ENCODE measurements around the gene CRYAB.

Gene CRYAB

GRCh38 chr11:111917788-111918187 is 6.2 kb upstream of the CRYAB start:
- no peak for DNase-seq
- in situ Hi-C loops (cut with HindIII; ENCODE audit: low pct_ligation_motif_present, low sequenced_read_pairs) = no loop called here
- no peaks in the 10 kb centered on the region for H3K36me3 ChIP-seq (replicated peaks)
- no peak overlapping the region for H3K27ac ChIP-seq
- H3K4me3 ChIP-seq (ENCODE audit: low read depth, low read length) = no peak overlapping the region
- no peaks in the 10 kb centered on the region for H3K27me3 ChIP-seq (replicated peaks)
- TF ChIP-seq CTCF (IDR thresholded peaks at IDR 0.05; ENCODE audit: low read depth, low read length, missing control alignments) = no peak

- no peaks in the 10 kb centered on the region for H3K36me3 ChIP-seq (replicated peaks)
- TF ChIP-seq CTCF (IDR thresholded peaks at IDR 0.05; ENCODE audit: low read depth, low read length, missing control alignments) = no peak
Observed at GRCh38 chr11:111917312-111917711, 5.7 kb upstream of the CRYAB start.

GRCh38 chr11:111916768-111917167 is 5.2 kb upstream of the CRYAB start:
- DNase-seq = no peak
- Histone ChIP-seq H3K27ac (no peak overlapping the region), H3K27me3 (replicated peaks) (no peaks in the 10 kb centered on the region), H3K36me3 (replicated peaks) (no peaks in the 10 kb centered on the region), H3K4me3 (ENCODE audit: low read depth, low read length) (no peak overlapping the region)
- TF ChIP-seq CTCF (IDR thresholded peaks at IDR 0.05; ENCODE audit: low read depth, low read length, missing control alignments) = no peak
- in situ Hi-C loops (cut with HindIII; ENCODE audit: low pct_ligation_motif_present, low sequenced_read_pairs) = no loop called here

More at GRCh38 chr11:111917312-111917711, 5.7 kb upstream of the CRYAB start:
- in situ Hi-C loops (cut with HindIII; ENCODE audit: low pct_ligation_motif_present, low sequenced_read_pairs) = no loop called here
- no peak overlapping the region for H3K4me3 ChIP-seq (ENCODE audit: low read depth, low read length)
- no peaks in the 10 kb centered on the region for H3K27me3 ChIP-seq (replicated peaks)
- no peak for DNase-seq
- H3K27ac ChIP-seq = no peak overlapping the region

- Histone ChIP-seq H3K4me3 (ENCODE audit: low read depth, low read length) (no peak overlapping the region), H3K27ac (no peak overlapping the region), H3K27me3 (replicated peaks) (peaks cover 3% of the 10 kb centered on the region), H3K36me3 (replicated peaks) (no peaks in the 10 kb centered on the region)
- in situ Hi-C loops (cut with HindIII; ENCODE audit: low pct_ligation_motif_present, low sequenced_read_pairs) = no loop called here
- DNase-seq = peak; percentile 59
- no peak for TF ChIP-seq CTCF (IDR thresholded peaks at IDR 0.05; ENCODE audit: low read depth, low read length, missing control alignments)
Observed at GRCh38 chr11:111913997-111914396, 2.4 kb upstream of the CRYAB start.

- no peak overlapping the region for H3K4me3 ChIP-seq (ENCODE audit: low read depth, low read length)
- H3K27me3 ChIP-seq (replicated peaks) = peaks cover 3% of the 10 kb centered on the region
- no peaks in the 10 kb centered on the region for H3K36me3 ChIP-seq (replicated peaks)
- TF ChIP-seq CTCF (IDR thresholded peaks at IDR 0.05; ENCODE audit: low read depth, low read length, missing control alignments) = no peak
- H3K27ac ChIP-seq = no peak overlapping the region
- DNase-seq = no peak
- in situ Hi-C loops (cut with HindIII; ENCODE audit: low pct_ligation_motif_present, low sequenced_read_pairs) = no loop called here
Observed at GRCh38 chr11:111913031-111913861, 1.7 kb upstream of the CRYAB start.

- TF ChIP-seq CTCF (IDR thresholded peaks at IDR 0.05; ENCODE audit: low read depth, low read length, missing control alignments) = no peak
- Histone ChIP-seq H3K36me3 (replicated peaks) (no peaks in the 10 kb centered on the region), H3K27me3 (replicated peaks) (peaks cover 3% of the 10 kb centered on the region), H3K27ac (no peak within 1 kb of the TSS), H3K4me3 (ENCODE audit: low read depth, low read length) (peak within 1 kb of the TSS; percentile 24)
- no peak for DNase-seq
- in situ Hi-C loops (cut with HindIII; ENCODE audit: low pct_ligation_motif_present, low sequenced_read_pairs) = no loop called here
Observed at GRCh38 chr11:111912535-111912934, 965 bp upstream of the CRYAB start, which contains the start of gene HSPB2. Gene HSPB2 (plus strand): TSS chr11:111912734. CDS start chr11:111912830, 96 bp downstream.
